GM21390 (cell line): ENCODE data around the gene ZFR.

Experiments used
- ATAC-seq: cut with Tn5 transposase; IDR thresholded peaks from one replicate; pipeline ENCODE4 v1.9.1; 2021; ENCODE audit not compliant: unreplicated experiment

ZFR gene

DNA sequence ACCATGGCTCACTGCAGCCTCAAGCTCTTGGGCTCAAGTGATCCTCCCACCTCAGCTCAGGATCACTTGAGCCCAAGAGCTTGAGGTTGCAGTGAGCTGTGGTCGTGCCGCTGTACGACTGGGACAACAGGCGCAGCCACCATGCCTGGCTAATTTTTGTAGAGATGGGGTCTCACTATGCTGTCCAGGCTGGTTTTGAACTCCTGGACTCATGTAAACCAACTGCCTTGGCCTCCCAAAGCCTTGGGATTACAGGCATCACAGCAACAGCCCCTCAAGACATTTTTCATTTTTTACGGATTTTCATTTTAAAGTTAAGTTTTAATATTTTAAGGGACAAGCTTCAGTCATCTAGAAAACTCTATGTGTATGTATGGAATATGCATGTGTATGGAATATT lies 78.9 kb downstream of the ZFR start:
- ATAC-seq, result no peak

DNA sequence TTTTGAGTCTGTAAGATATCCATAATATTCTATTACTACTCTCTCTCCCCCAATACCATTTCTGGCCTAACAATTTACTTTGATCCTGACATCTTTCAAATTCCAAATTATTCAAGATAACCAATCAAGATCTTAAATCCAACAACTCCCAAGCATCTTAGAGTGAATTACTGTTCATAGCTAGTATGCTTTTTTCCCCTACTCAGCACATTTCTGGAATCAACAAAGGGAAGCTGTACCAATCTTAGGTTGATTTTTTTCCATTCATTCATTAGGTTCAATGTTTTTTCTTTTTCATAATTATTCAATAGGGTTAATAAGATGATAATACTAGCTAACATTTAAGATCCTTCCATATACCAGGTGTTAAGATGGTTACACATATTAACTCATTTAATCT lies 81.5 kb downstream of the ZFR start:
- no peak for ATAC-seq

DNA sequence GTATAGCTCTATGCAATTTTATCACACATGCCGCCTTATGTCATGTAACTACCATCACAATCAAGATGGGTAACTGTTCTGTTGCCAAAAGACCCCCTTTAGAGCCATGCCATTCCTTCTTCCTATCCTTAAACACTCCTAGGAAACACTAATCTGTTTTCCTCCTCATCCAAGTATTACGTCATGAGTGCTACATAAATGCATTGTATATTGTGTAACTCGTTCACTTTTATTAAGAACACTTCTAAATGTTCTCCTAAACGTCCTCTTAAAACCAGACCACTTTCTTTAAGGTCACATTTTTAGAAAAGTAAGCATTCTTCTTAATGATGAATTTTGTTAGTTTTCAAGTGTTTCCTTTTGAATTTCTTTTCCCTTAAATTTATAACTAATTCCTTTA lies 82.0 kb downstream of the ZFR start:
- no peak for ATAC-seq

DNA sequence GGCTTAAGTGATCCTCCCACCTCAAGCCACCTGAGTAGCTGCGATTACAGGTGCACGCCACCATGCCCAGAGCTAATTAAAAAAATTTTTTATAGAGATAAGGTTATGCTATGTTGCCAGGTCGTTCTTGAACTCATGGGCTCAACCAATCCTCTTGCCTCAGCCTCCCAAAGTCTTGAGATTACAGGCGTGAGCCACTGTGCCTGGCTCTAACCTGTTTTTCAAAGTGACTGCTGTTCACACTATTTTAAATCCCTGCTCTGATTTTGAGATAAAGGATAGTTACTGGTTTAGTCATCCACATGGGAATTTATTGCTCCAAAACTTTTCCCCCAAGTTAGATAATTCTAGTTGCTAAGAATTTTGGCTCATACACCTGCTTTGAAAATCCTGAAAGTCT lies 83.6 kb downstream of the ZFR start:
- no peak for ATAC-seq

DNA sequence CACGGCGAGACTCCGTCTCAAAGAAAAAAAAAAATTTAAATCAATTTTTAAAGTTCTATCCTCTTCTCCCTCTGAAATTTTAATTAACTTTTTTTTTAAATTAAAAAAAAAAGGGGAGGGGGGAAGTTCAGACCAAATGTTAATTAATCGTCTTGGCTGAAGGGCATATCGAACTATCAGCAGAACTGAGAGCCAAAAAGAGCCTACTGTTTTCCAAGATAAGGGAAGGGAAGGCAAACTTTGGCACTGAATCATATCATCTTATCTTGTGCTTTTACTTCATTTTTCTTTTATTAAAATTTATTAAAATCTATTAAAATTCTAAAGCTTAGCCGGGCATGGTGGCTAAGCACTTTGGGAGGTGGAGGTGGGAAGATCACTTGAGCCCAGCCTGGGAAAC lies 85.9 kb downstream of the ZFR start:
- no peak for ATAC-seq

DNA sequence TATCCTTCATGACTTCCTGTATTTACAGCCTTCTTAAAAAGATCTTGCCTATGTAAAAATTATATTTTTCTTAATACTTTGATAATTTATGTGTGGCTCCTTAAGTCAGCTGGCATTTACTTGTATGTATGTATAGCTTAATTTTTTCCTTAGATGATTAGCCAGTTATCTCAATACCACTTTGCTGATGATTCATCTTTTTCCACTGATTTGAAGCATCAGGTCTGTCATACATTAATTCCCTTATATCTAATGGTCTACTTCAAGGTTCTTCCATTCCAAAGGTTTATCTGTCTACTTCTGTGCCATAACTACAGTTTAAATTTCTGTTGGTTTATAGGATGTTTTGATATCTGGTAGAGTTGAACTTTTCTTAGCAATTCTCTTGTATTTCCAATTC lies 86.9 kb downstream of the ZFR start:
- no peak for ATAC-seq

DNA sequence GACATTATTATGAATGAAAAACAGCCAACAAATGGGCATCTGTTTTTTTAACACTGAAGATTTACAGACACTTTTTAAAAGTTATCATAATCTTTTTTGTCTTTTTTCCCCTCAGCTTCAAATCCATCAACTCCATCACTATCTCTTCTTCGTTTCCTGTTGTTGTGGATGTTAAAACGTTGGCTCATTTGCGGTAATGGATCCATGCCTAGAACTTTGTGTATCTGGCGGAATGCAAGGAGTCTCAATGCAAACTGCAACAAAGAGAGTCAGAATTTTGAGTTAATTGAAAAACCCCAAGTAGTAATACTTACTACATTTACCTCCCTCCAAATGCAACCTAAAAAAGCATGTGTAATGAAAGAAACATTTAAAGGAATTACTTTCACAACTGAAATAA lies 88.9 kb downstream of the ZFR start:
- no peak for ATAC-seq

DNA sequence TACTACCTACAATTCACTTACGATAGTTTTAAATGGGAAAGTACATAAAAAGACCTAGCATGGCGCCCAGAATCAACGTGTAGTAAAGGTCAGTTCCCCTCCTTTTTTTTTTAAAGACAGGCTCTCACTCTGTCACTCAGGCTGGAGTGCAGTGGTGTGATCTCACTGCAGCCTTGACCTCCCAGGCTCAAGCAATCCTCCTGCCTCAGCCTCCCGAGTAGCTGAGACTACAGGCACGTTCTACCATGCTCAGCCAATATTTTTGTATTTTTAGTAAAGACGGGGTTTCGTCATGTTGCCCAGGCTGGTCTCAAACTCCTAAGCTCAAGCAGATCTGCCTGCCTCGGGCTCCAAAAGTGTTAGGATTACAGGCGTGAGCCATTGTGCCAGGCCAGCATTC lies 91.1 kb downstream of the ZFR start:
- ATAC-seq, result no peak

DNA sequence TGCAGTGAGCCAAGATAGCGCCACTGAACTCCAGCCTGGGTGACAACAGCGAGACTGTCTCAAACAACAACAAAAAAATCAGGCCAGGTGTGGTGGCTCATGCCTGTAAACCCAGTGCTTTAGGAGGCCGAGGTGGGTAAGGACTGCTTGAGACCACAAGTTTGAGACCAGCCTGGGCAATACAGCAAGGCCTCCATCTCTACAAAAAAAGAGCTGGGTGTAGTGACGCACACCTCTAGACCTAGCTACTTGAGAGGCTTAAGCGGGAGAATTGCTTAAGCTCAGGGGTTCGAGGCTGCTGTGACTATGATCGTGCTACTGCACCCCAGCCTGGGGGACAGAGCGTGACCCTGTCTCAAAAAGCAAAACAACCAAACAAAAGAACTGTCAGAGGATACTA lies 91.9 kb downstream of the ZFR start:
- no peak for ATAC-seq

DNA sequence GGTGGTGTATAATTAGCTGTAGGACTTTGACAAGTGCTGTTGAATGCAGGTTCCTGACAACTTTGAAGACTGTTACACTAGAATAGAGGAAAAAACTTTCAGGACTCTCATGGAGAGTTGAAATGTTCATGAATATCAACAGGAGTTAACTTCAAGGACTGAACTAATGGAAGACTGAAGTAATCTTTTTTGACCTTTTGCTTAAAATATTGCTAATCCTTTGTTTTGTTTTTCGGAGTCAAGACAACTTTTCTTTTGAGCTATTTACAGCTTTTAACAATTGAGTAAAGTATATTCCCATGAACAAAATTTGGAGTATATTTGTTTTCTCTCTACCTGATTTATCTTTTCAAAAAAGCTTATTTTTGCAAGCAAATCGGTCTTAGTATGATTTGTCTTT lies 97.7 kb downstream of the ZFR start:
- no peak for ATAC-seq

DNA sequence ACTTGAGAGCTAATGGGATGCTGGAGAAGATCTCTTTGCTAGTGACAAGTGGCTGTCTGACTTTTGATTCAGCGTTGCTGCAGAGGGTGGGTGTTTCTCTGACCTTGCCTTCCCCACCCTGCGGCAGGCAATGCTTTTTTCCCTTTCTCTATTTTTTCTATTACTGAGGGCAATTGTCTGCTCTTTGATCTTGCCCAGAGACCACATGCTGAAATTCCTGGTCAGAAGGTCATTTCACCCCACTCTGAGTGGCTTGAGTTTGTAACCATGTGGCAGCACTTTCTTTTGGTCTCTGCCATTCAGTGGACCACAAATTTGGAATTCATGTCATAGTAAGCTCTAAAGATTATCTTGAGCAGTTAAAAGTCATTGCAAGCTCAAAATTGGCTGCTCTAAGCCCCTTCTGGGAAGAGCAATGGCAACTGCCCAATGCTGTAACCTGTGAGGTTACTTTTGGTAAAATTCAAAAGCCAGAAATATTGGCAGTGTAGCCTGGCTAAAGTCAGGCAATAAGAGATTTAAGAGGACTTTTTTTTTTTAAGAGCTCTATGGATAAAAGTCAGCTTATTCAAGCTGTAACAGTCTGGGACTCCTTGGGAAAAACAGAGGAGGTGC lies 101.4 kb downstream of the ZFR start:
- no peak for ATAC-seq

DNA sequence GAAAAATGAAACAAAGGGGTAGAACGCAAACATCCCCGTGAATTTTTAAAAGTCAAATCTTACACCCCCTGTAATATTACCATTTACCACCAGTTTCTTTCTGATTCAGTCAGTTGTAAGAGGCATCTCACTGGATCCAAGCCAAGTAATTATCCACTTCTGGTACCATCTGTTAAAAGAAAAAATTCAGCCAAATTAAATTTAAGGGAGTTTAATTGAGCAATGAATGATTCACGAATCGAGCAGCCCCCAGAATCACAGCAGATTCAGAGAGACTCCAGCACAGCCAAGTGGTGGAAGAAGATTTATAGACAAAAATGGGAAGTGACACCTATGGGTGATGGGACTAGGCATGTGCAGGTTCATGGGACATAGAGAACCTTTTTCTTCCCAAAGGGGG lies 101.9 kb downstream of the ZFR start:
- no peak for ATAC-seq

DNA sequence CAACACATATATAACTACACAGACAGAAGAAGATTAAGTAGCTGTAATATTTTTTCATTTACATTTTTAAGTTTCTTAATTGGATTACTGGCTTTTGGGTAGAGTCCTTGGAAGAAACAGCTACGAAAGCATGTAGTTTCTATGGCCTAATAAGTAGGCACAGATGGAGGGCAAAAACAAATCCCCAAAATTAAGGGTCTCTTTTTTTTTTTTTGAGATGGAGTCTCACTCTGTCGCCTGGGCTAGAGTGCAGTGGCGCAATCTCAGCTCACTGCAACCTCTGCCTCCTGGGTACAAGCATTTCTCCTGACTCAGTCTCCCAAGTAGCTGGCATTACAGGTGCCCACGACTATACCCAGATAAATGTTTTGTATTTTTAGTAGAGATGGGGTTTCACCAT lies 104.7 kb downstream of the ZFR start:
- ATAC-seq, result no peak

DNA sequence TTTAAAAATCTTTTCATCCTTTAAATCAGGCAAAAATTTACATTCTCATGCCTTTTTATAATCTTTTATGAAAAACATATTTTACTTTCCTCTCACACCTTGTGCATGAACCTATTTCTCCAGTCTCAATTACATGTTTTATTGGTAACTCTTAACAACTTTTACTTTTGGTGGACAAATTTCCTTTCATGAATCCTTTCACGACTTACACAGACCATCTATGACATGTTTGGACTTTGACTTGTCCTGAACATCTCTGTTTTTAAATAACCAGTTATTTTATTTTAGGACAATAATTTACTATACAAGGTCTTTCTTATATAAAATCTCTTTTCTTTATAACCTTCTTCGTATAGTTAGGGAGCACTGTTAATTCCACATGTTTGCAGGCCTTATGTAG lies 105.3 kb downstream of the ZFR start:
- ATAC-seq, result no peak

DNA sequence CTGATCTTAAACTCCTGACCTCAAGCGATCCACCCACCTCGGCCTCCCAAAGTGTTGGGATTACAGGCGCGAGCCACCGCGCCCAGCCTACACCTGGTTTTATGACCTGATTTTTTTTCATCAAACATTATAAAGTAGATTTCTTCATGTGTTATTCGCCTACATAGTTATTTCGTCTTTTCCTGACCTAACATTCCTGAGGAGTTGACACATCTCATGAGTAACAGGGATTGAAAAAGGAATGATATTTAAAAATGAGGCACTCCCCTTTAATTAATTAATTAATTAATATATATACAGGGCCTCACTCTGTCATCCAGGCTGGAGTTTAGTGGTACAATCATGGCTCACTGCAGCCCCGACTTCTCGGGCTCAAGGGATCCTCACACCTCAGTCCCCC lies 111.6 kb downstream of the ZFR start:
- ATAC-seq, result no peak

DNA sequence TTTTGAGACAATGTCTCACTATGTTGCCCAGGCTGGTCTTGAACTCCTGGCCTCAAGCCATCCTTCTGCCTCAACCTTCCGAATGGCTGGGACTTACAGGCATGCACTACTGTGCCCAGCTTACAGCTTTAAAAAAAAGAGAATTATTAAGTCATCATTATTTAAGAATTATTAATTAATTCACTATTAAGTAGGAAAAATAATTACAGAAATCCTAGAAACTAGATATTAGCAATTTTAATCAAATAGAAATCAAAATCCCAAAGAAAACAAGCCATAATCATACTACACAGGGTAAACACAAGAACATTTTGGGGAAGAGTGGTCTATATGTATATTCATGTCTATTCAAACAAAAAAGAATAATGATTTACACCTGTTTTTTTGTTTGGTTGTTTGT lies 112.2 kb downstream of the ZFR start:
- no peak for ATAC-seq

DNA sequence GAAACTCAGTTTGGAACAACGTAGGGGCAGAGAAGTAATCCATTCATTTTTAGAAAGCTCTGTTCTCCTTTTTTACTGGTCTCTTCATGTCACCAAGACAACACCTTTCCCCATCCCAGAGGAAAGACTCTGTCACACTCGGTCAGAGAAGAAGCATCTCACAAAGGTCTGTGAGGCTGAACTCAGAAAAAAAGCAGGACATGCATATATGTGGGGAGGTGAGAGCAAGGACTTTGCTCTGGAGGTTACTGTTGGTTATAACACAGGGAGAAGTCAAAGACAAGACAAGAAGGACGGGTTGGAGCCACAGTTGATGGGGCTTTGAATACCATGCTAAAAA lies 112.6 kb downstream of the ZFR start:
- no peak for ATAC-seq

DNA sequence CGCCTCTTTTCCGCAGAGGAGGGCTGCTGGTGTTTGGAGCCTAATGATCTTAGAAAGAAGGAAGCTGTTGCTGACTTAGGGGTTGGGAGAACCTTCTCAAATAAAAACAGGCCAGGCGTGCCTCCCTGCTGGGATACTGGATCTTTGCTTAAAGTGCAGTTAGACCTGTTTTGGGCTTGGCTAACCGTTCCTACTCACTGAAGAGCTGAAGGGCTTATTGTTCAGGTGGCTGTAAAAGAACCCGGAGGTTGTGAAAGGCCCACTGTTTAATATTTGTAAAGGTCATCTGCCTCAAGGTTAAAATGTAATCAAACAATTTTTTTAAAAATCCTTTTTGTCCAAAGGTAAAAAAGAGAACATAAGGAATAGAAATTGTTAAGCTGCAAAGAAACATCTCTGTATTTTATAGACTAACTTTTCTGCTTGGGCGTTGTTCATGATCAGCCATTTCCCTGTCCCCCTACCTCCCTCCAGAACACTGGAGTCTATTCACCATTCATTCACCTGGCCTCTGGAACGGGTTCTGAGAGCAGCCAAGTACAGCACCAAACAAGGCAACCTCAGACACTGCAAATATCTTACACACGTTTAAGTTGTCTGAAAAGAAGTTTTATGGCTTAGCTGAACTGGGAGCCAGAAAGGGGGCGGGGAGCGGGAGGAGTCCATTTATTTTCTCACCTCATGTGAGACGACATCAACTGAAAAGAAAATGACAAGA lies 113.2 kb downstream of the ZFR start:
- no peak for ATAC-seq

DNA sequence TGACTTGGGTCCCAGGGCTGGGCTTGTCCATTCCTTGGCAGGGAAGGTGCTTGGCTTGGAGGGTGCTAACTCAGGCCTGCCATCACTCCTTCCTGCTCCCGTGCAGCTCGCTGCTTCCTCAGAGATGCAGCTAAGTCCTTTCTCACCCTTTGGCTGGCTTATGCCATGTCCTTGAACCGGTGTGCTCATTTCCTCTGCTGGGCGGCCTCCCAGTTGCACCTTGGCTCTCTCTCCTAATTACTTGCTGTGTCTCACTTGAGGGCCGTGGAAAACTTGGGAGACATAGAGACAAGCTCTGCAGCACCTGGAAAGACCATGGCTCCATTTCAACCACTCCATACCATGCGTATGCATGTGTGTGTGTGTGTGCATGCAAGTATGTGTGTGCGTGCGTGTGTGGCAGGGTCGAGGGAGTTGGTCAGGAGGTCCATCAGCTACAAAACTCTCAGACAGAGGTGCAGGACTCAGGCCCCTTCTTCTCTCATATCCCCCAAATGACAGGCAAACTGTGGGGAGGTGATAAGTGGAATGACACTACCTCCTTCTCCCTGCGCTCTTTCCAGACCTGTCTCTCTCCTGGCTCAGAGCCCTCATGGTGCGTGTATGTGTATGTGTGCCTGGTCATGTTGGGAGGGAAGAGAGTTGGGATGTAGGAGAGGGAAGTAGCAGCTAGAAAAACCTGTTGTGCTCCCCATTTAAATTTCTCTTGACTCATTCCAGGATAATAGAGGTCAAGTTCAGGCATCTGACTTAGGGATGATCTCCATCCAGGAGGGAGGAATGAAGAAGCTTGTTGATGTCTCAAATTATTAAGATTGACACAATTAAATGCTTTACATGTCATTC lies 114.2 kb downstream of the ZFR start:
- ATAC-seq, result no peak

DNA sequence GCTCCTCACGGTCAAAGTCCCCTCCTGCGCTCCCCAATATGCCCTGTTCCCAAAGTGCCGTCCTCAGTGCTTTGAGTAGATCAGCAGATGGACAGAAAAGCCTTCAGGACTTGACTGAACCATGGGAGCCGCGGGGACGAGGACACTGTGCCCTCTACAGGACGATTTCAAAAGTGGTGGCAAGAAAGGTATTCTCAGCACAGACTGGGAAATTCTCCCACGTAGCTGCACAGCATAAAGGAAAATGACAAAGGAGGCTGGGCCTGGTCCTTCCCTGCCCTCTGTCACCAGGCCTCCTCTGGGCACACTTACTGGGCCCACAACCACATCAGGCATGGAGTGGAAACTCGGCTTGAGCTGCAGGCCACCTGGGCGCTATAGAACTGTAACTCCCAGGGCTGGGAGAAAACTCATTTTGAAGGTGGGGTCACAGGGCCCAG lies 115.1 kb downstream of the ZFR start:
- peak; percentile 83 for ATAC-seq

DNA sequence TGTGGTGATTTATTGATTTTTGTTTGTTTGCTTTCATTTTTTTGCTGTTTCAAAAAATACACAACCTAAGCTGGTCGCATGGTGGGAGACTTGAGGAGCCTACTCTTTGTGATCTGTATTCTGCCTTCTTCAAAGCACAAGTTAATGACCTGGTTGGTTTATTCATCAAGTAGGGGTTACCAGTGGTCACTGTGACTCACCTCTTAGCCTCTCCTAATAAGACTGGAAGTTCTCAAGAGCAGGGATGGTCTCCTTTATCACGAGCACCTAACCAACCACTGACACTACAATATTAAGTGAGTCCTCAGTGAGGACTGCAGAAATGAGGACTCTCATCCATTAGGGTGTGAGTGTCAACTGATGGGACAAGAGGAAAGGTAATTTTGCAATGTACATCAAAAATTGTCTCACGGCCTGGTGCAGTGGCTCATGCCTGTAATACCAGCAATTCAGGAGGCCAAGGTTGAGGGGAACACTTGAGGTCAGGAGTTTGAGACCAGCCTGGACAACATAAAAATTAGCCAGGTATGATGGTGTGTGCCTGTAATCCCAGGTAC lies 118.2 kb downstream of the ZFR start:
- no peak for ATAC-seq

DNA sequence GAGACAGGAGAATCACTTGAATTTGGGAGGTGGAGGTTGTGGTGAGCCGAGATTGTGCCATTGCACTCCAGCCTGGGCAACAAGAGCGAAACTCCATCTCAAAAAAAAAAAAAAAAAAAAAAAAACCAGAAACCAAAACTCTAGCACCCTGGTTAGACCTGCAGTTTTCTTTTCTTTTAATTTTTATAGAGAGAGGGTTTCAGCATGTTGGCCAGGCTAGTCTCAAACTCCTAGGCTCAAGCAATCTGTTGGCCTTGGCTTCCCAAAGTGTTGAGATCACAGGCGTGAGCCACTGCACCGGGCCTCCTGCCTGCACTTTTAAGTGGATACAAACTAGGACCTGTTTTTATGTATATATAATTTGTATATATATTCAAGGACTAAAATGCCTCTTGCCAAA lies 118.9 kb downstream of the ZFR start:
- no peak for ATAC-seq
